Measurements from ENCODE around the gene CDC45.

Gene CDC45

DNA sequence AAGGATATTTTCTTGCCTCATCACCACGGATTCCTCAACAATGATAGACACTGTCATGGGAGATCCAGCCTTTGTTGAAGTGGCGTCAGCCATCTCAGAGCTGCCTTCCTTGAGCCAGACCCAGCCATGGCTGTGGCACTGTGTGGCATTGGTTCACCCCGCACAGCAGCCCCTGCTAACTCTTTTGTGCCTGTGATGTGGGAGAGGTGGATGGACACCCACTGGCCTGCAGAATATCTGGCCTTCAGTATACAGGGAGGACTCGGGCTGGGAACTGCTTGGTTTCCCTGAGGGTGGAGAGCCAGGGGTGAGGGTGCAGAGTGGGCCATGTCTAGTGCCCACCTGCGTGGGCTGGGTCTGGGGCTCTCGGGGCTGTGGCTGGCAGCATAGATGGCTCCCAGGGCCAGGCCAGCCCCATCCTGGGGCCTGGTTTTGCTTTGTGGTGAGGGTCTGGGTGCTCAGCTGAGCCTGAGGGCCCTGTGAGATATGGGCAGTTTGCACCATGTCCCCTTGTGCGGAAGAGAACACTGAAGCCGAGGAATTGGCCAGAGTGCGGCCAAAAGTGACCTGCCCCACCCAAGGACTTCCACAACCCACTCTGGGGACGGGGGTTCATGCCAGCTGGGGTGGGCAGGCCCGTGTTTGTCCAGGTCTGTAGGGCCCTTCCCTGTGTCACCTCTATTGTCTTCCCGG, 38.3 kb downstream of the CDC45 start:
- ATAC-seq: no peak
- no peak overlapping the region for H3K4me3 Mint-ChIP-seq
- peaks cover 4% of the 10 kb centered on the region for H3K27me3 Mint-ChIP-seq
- peaks cover 38% of the 10 kb centered on the region for H3K36me3 Mint-ChIP-seq (ENCODE audit: low read depth)
- no peak overlapping the region for H3K27ac Mint-ChIP-seq
- DNase-seq: no peak
- H3K4me1 Mint-ChIP-seq: peaks cover 3% of the 10 kb centered on the region
- no peaks in the 10 kb centered on the region for H3K9me3 Mint-ChIP-seq

DNA sequence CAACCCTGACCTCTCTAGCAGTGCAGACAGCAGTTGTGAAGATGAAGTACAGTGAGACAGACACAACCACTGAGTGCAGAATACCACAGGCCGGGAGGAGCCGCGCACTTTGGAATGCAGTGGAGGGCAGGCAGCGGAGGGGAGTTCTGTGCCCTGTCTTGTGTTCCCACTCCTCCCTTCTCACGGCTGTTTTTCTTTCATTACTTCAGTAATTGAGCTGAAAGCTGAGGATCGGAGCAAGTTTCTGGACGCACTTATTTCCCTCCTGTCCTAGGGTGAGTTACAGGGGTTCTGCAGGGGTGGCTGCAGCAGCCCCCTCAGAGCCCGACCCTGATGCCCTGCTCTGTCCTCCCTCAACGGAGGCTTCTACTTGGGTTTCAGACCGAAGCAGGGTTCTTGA, 38.9 kb downstream of the CDC45 start:
- DNase-seq: no peak
- Mint-ChIP-seq H3K9me3 (no peaks in the 10 kb centered on the region), H3K27ac (no peak overlapping the region), H3K4me3 (no peak overlapping the region), H3K27me3 (peaks cover 8% of the 10 kb centered on the region), H3K36me3 (ENCODE audit: low read depth) (peaks cover 32% of the 10 kb centered on the region), H3K4me1 (peaks cover 4% of the 10 kb centered on the region)
- no peak for ATAC-seq

DNA sequence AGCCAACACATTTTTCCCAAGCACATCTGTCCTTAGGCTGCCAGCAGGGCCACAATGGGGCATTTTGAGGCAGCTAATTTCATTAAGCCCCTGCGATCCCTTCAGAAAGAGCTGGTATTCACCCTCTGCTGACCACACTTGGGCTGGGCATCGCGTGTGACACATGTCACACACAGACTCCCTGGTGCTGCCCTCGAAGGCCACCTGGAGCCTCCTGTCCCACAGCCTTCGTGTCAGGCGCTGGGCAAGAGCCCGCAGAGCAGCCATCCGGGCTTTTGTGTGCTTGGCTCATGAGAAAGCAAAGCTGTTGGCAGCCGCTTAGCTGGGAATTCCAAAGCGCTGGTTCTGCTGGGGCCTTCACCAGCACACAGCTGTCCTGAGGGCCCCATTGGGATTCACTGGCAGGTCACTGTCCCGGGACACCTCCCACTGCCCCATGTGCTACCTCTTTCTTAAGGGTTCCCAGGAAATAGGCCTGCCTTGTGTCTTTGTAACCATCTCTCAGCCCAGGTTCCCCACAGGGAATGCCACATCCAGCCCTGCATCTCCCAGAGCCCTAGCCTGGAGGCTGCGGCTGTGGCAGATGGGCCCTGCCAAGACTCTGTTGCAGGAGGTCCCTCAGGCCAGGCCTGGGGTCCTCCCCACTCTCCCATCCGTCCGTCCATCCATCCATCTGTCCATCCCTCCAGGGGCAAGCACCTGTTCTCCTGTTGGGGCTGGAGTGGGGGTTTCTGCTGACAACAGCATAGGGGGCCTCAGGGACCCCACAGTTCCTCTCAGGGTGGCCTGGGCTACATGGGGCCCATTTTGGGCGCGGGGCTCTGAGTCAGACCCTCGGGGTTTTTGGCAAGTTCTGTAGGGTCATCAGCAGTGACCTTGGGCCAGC, 39.6 kb downstream of the CDC45 start:
- peaks cover 8% of the 10 kb centered on the region for H3K27me3 Mint-ChIP-seq
- ATAC-seq (no peak), DNase-seq (no peak)
- H3K9me3 Mint-ChIP-seq: no peaks in the 10 kb centered on the region
- H3K36me3 Mint-ChIP-seq (ENCODE audit: low read depth): peaks cover 26% of the 10 kb centered on the region
- H3K4me1 Mint-ChIP-seq: peaks cover 5% of the 10 kb centered on the region
- no peak overlapping the region for H3K27ac Mint-ChIP-seq
- H3K4me3 Mint-ChIP-seq: no peak overlapping the region

DNA sequence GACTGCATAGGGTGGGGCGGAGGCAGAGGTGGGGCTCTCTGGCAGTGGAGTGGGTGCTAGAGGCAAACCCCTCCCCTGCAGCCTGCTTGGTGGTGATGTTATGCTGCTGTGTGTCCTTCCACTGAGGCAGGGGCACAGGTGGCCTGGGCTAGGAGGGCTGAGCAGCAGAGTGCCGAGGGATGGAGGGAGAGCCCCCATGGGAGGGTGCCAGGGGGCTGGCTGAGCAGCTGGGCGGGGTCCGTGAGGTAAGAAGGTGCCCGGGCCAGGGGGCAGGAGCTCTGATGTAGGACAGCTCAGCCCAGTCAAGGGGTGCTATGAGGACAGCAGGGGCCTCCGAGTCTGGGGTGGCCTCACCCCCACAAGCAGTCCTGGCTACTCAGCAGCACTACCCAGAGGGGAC, 40.3 kb downstream of the CDC45 start:
- Mint-ChIP-seq H3K4me3 (no peak overlapping the region), H3K36me3 (ENCODE audit: low read depth) (peaks cover 21% of the 10 kb centered on the region), H3K9me3 (no peaks in the 10 kb centered on the region), H3K27me3 (peaks cover 13% of the 10 kb centered on the region), H3K4me1 (peaks cover 9% of the 10 kb centered on the region), H3K27ac (no peak overlapping the region)
- DNase-seq (no peak), ATAC-seq (no peak)

DNA sequence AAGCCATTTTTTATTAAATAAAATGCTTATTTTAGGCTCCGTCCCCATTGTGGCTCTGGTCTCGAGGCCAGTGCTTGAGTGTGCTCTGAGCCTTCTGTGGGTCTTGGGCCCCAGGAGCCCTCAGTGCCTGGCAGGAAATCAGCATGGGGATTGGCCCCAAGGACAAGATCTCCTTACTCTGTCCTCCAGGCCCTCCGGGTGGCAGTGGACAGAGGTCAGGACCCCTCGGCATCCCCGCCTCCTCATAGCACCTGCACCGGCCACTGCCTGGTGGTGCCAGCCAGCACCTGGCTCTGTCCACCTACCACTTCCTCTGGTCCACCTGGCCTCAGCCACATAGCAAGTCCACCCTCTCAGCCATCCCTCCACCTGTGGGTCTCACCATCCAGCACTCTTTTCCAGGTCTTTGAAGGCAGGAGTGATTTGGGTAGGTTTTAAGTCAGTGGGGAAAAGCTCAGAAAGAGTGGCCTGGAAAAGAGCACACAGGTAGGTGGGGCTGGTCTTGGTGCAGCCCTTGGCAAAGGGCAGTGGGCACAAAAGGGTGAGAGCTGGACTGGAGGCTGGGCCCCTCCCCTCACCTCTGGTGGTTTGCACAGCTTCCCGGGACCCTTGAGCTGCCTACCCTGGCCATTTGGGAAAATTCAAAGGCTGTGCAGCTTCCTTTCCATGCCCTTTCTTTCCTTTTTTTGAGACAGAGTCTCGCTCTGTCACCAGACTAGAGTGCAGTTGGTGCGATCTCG, 41.0 kb downstream of the CDC45 start:
- H3K27ac Mint-ChIP-seq: no peak overlapping the region
- DNase-seq (no peak), ATAC-seq (no peak)
- peaks cover 10% of the 10 kb centered on the region for H3K4me1 Mint-ChIP-seq
- H3K36me3 Mint-ChIP-seq (ENCODE audit: low read depth): peaks cover 17% of the 10 kb centered on the region
- no peak overlapping the region for H3K4me3 Mint-ChIP-seq
- peaks cover 18% of the 10 kb centered on the region for H3K27me3 Mint-ChIP-seq
- no peaks in the 10 kb centered on the region for H3K9me3 Mint-ChIP-seq

DNA sequence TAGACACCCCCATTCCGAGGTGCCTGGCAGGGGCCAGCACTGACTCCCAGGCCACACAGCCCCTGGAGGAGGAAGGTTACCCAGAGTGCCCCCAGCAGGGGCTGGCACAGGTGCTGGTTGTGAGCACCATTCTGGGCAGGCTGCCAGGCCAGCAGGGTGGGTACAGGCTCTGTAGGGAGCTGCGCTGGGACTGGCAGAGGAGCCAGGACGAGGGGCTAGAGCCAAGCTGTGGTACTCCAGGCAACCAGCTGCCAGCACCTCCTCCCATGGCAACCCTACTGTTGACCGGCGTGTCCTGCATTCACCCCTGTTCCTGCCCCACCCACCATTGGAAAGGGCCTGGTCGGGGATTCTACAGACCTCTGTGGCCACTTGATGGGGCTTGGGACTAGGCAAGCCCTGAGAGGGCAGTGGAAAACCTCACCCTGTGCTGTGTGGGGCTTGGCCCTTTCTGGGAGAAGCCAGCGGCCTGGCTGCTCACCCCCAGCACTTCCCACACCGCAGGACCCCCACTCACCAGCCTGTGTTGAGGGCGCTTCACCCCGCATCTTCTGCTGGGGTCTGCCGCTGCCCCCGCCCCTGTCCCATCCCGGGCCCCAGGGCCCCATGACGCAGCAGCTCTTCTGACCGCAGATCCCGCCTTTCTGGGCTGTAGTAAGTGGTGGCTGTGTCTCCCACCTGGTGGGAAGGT, 42.6 kb downstream of the CDC45 start:
- ATAC-seq: no peak
- Mint-ChIP-seq H3K4me1 (peaks cover 10% of the 10 kb centered on the region), H3K27ac (no peak overlapping the region), H3K36me3 (ENCODE audit: low read depth) (peaks cover 13% of the 10 kb centered on the region), H3K27me3 (peaks cover 28% of the 10 kb centered on the region), H3K4me3 (no peak overlapping the region), H3K9me3 (no peaks in the 10 kb centered on the region)
- DNase-seq: no peak

DNA sequence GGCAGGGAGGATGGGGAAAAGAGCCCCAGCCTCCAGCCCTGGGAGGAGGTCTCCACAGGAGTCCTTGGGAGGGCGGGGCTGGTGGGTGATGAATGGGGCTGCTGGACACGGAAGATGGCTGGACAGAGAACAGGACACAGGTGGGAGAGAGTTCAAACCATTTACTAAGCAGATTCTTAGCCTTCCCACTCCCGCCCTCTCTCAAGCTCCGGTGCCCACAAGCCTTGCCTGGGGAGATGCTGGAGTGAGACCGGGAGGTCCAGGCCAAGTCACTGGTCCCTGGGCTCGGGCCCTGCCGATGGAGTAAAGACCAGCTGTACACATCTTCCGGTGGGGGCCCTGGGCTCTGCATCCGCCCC, 43.1 kb downstream of the CDC45 start:
- no peak for DNase-seq

DNA sequence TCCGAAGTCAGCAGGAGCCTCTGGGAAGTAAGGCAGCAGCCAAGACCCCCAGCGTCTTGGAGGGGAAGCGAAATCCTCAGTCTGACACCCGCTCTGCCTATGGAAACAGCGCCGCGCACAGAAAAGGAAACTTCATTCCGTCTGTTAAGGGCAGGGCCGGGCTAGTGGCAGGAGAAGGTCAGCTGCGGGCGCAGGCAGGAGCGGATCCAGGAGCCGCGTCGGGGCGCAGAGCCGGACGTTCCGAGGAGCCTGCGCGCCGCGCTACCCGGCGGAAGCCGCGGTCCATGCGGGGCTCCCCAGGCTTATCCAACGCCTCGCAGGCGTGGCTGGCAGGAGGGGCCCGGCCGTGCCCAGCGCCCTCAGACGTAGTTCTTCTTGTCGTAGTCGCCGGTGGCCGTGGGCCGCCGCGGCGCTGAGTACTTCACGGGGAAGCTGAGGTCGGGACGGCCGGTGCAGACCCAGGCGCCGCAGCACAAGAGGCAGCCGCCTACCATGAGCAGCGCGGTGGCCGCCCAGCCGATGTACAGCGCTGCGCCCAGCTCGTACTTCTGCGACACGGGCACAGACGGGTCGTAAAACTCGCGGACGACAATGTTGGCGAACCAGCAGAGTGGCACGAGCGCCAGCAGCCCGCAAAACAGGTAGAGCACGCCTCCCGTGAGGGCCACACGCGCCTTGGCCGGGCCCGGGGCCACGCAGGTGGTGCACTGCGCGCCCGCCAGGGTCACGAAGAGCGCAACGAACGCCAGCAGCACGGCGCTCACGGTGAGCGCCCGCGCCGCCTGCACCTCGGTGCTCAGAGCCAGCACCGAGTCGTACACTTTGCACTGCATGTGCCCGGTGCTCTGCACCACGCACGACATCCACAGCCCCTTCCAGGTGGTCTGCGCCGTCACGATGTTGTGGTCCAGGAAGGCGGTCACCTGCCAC, 43.8 kb downstream of the CDC45 start:
- Mint-ChIP-seq H3K27ac (no peak overlapping the region), H3K27me3 (peaks cover 28% of the 10 kb centered on the region), H3K4me3 (peak overlapping the region; percentile 32), H3K9me3 (no peaks in the 10 kb centered on the region), H3K4me1 (peaks cover 10% of the 10 kb centered on the region), H3K36me3 (ENCODE audit: low read depth) (peaks cover 9% of the 10 kb centered on the region)
- DNase-seq (no peak), ATAC-seq (peak; percentile 47)

More for the DNA sequence above, 43.1 kb downstream of the CDC45 start:
- H3K4me1 Mint-ChIP-seq: peaks cover 10% of the 10 kb centered on the region
- peak overlapping the region; percentile 14 for H3K4me3 Mint-ChIP-seq
- peaks cover 10% of the 10 kb centered on the region for H3K36me3 Mint-ChIP-seq (ENCODE audit: low read depth)
- peaks cover 28% of the 10 kb centered on the region for H3K27me3 Mint-ChIP-seq
- H3K9me3 Mint-ChIP-seq: no peaks in the 10 kb centered on the region
- no peak overlapping the region for H3K27ac Mint-ChIP-seq
- ATAC-seq: no peak

DNA sequence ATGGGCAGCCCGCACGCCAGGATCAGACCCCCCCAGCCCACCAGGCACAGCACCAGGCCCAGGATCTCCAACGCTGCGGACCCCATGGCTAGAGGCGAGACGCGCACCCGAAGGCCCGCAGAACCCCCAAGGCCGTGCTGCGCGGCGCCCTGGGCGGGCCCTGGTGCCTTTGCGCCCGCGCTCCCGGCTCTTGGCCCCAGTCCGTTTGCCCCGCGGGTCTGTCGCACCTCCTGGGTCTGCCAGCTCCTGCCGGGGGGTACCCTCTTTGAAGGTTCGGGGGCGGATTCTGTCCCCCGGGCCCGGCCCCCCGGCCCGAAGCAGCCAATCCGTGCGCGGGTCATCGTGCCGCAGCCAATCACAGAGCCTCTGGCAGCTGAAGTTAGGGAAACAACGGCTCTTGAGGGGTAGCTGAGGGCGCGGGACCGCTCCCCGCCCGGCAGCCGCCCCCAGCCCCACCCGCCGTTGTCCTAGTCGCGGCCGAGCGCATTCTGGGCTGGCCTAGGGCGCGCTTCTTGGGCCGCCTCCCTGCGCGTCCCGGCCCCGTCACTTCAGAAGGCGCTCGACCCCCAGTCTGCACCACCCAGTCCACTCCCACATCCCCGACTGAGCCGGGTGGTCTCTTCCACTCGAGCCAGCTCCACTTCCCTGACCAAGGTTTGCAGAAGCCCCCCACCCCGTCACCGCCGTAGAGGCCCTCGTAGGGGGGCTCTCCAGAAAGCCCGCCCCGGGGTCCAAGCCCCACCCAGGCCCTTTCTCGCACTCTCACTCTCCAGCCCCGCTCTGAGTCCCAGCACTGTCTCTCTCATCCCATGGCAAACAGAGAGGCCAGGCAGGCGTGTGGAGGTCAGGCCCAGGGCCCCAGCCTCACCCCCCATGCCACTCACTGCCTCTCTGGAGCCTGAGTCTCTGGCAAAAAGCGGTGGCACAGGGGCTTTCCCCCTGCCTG, 44.7 kb downstream of the CDC45 start, which contains the start of gene CLDN5:
CLDN5 (minus strand) TSS at position 241 of the 946 bp plus-strand sequence; CDS start at position 86, 155 bp downstream.
- no peaks in the 10 kb centered on the region for H3K9me3 Mint-ChIP-seq
- H3K4me3 Mint-ChIP-seq: peak within 1 kb of the TSS; percentile 32
- ATAC-seq: peak; percentile 31
- no peak for DNase-seq
- peaks cover 28% of the 10 kb centered on the region for H3K27me3 Mint-ChIP-seq
- peaks cover 6% of the 10 kb centered on the region for H3K36me3 Mint-ChIP-seq (ENCODE audit: low read depth)
- peaks cover 10% of the 10 kb centered on the region for H3K4me1 Mint-ChIP-seq
- H3K27ac Mint-ChIP-seq: no peak within 1 kb of the TSS

DNA sequence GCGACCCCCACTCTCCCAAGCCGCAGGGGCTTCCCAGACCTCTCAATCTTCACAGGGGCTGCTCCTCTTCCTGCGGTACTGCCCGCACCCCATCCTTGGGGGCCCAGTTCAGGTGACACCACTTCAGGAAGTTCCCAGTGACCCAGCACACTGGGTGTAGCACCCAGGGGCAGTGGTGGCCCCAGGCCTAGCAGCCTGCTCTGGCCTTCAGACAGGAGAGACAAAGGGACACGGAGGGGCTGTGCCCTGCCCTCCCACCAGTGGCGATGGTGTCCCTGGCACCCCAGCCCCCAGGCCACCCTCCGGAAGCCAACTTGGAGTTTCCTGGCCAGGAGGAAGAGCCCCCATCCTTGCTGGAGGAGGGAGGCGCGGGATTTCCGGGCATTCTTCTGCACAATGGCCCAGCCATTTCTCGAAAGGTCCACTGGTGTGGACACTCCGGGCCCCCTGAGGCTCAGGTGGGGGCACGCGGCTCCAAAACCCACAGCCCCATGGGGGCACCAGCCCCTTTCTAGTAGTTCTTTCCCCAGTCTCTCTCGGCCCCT, 45.5 kb downstream of the CDC45 start:
- Mint-ChIP-seq H3K36me3 (ENCODE audit: low read depth) (peaks cover 4% of the 10 kb centered on the region), H3K27ac (no peak overlapping the region), H3K4me1 (peaks cover 10% of the 10 kb centered on the region), H3K27me3 (peaks cover 32% of the 10 kb centered on the region), H3K9me3 (no peaks in the 10 kb centered on the region), H3K4me3 (peak overlapping the region; percentile 30)
- no peak for ATAC-seq
- DNase-seq: no peak

DNA sequence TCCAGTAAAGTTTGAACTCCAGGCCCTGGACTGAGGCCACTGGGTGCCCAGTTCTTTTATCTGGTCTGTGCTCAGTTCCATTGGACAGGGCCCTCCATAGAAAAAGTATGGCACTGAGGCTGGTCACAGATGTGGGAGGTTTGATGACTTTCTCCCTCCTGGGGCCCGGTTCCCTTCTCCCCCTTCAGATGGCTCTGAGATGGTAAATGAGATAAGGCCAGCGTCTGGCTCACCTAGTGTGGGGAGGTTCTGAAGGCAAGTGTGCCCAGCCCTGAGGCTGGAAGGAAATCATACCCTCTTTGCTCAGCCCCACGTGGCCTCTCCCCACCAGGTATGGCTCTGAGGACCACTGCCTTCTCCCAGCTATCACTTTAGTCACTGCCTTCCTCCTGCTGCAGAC, 45.9 kb downstream of the CDC45 start:
- H3K27ac Mint-ChIP-seq: no peak overlapping the region
- H3K4me3 Mint-ChIP-seq: no peak overlapping the region
- no peaks in the 10 kb centered on the region for H3K9me3 Mint-ChIP-seq
- ATAC-seq (no peak), DNase-seq (no peak)
- H3K27me3 Mint-ChIP-seq: peaks cover 32% of the 10 kb centered on the region
- H3K36me3 Mint-ChIP-seq (ENCODE audit: low read depth): peaks cover 4% of the 10 kb centered on the region
- peaks cover 10% of the 10 kb centered on the region for H3K4me1 Mint-ChIP-seq

DNA sequence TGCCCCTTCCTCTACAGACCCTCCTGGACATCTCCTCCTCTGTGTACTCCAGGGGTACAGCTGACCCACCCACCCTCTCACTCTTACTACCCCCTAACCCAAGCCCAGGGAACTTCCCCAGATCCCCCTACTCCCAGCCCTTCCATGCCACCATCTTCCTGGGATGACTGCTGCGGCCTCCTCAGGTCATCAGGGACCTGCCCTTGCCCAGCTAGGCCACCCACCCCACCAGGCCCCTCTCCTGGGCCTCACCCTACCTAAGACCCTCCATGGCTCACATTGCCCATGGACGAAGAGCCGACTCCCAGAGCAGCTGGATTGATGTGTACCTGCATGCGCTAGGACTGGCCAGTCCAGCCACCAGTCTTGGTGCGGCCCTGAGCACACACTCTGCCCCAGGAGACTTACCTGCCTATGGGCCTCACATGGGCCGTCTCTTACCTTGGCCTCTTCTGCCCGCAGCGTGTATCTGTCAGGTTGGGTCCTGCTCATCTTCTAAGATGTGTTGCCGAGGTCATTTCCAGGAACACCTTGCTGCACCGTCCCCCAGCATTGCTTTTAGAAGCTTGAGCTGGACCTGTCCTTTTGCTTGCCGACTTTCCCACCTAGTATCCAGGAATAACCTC, 46.5 kb downstream of the CDC45 start:
- no peak for DNase-seq
- no peak overlapping the region for H3K27ac Mint-ChIP-seq
- no peak overlapping the region for H3K4me3 Mint-ChIP-seq
- peaks cover 4% of the 10 kb centered on the region for H3K36me3 Mint-ChIP-seq (ENCODE audit: low read depth)
- no peak for ATAC-seq
- no peaks in the 10 kb centered on the region for H3K9me3 Mint-ChIP-seq
- H3K4me1 Mint-ChIP-seq: peaks cover 10% of the 10 kb centered on the region
- peaks cover 32% of the 10 kb centered on the region for H3K27me3 Mint-ChIP-seq

All from activated naive CD8-positive, alpha-beta T cell treated with anti-CD3 and anti-CD28 coated beads, Interleukin-2, amount 50 U/mL, for 24 hours (primary cell).